ENCODE data around the gene ITPR1. TPM values are rescaled to one million over a fixed set of nuclear protein-coding genes. Genes with fewer than 3 reads are reported as not detected.

ITPR1 gene
- total RNA-seq, 1 experiment from 2014 or later: 11.3 TPM

- H2AFZ ChIP-seq: no peak overlapping the region
- no peaks in the 10 kb centered on the region for H3K36me3 ChIP-seq (ENCODE audit: low read depth)
- no TSS peak for BruUV-seq (replicated peaks)
- H3K4me1 ChIP-seq (replicated peaks; ENCODE audit: insufficient read depth): no peaks in the 10 kb centered on the region
- no peaks in the 10 kb centered on the region for H4K20me1 ChIP-seq (ENCODE audit: insufficient read depth)
- POLR2A ChIA-PET (ENCODE audit: unreplicated experiment): interaction anchor here (0.5 kb wide), 1 partner anchor 178 kb away, joined by 5 read pairs; no protein-coding TSS in a partner anchor
- H3K79me2 ChIP-seq (ENCODE audit: low read depth): no peaks in the 10 kb centered on the region
- H3K27me3 ChIP-seq (ENCODE audit: insufficient read depth, low read depth): no peaks in the 10 kb centered on the region
- no peak overlapping the region for H3K4me2 ChIP-seq
- H3K9me3 ChIP-seq (ENCODE audit: insufficient read depth, low read depth): no peaks in the 10 kb centered on the region
- intact Hi-C loops (cut with micrococcal nuclease; ENCODE audit: unreplicated experiment): no loop called here
- no peak overlapping the region for H3K4me3 ChIP-seq
- H3K27ac ChIP-seq: no peak overlapping the region
- no peak for DNase-seq
- TF ChIP-seq, protein P1, sequence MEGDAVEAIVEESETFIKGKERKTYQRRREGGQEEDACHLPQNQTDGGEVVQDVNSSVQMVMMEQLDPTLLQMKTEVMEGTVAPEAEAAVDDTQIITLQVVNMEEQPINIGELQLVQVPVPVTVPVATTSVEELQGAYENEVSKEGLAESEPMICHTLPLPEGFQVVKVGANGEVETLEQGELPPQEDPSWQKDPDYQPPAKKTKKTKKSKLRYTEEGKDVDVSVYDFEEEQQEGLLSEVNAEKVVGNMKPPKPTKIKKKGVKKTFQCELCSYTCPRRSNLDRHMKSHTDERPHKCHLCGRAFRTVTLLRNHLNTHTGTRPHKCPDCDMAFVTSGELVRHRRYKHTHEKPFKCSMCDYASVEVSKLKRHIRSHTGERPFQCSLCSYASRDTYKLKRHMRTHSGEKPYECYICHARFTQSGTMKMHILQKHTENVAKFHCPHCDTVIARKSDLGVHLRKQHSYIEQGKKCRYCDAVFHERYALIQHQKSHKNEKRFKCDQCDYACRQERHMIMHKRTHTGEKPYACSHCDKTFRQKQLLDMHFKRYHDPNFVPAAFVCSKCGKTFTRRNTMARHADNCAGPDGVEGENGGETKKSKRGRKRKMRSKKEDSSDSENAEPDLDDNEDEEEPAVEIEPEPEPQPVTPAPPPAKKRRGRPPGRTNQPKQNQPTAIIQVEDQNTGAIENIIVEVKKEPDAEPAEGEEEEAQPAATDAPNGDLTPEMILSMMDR (conservative IDR thresholded peaks at IDR 0.05): no peak
- no peak for TF ChIP-seq EZH2 (IDR thresholded peaks at IDR 0.05; ENCODE audit: low read depth)
- H3K9me2 ChIP-seq (ENCODE audit: insufficient read depth): no peaks in the 10 kb centered on the region
- CTCF ChIA-PET: no interaction called here
- no peaks in the 10 kb centered on the region for H3F3A ChIP-seq (ENCODE audit: insufficient read depth, low read depth)
Measured at GRCh38 chr3:4573153-4573552, 80.0 kb downstream of the ITPR1 start.

GRCh38 chr3:4574426-4574965 lies 81.3 kb downstream of the ITPR1 start:
- Histone ChIP-seq H3K9me3 (ENCODE audit: insufficient read depth, low read depth) (no peaks in the 10 kb centered on the region), H3K4me3 (no peak overlapping the region), H3F3A (ENCODE audit: insufficient read depth, low read depth) (no peaks in the 10 kb centered on the region), H3K36me3 (ENCODE audit: low read depth) (no peaks in the 10 kb centered on the region), H3K79me2 (ENCODE audit: low read depth) (no peaks in the 10 kb centered on the region), H3K9me2 (ENCODE audit: insufficient read depth) (no peaks in the 10 kb centered on the region), H4K20me1 (ENCODE audit: insufficient read depth) (no peaks in the 10 kb centered on the region), H3K27ac (no peak overlapping the region), H3K27me3 (ENCODE audit: insufficient read depth, low read depth) (no peaks in the 10 kb centered on the region), H3K4me1 (replicated peaks; ENCODE audit: insufficient read depth) (no peaks in the 10 kb centered on the region), H3K4me2 (no peak overlapping the region), H2AFZ (no peak overlapping the region)
- no peak for DNase-seq
- TF ChIP-seq EZH2 (IDR thresholded peaks at IDR 0.05; ENCODE audit: low read depth): no peak
- TF ChIP-seq, protein P1 (conservative IDR thresholded peaks at IDR 0.05): no peak
- POLR2A ChIA-PET (ENCODE audit: unreplicated experiment): no interaction called here
- CTCF ChIA-PET: no interaction called here
- no TSS peak for BruUV-seq (replicated peaks)
- intact Hi-C loops (cut with micrococcal nuclease; ENCODE audit: unreplicated experiment): no loop called here

GRCh38 chr3:4575381-4575780 lies 82.2 kb downstream of the ITPR1 start:
- Histone ChIP-seq H3F3A (ENCODE audit: insufficient read depth, low read depth) (no peaks in the 10 kb centered on the region), H3K4me1 (replicated peaks; ENCODE audit: insufficient read depth) (no peaks in the 10 kb centered on the region), H3K9me3 (ENCODE audit: insufficient read depth, low read depth) (no peaks in the 10 kb centered on the region), H3K9me2 (ENCODE audit: insufficient read depth) (no peaks in the 10 kb centered on the region), H3K4me2 (no peak overlapping the region), H3K27me3 (ENCODE audit: insufficient read depth, low read depth) (no peaks in the 10 kb centered on the region), H3K27ac (no peak overlapping the region), H3K4me3 (no peak overlapping the region), H3K36me3 (ENCODE audit: low read depth) (no peaks in the 10 kb centered on the region), H4K20me1 (ENCODE audit: insufficient read depth) (no peaks in the 10 kb centered on the region), H3K79me2 (ENCODE audit: low read depth) (no peaks in the 10 kb centered on the region), H2AFZ (no peak overlapping the region)
- intact Hi-C loops (cut with micrococcal nuclease; ENCODE audit: unreplicated experiment): no loop called here
- TF ChIP-seq, protein P1 (conservative IDR thresholded peaks at IDR 0.05): no peak
- TF ChIP-seq EZH2 (IDR thresholded peaks at IDR 0.05; ENCODE audit: low read depth): no peak
- BruUV-seq (replicated peaks): no TSS peak
- no peak for DNase-seq
- CTCF ChIA-PET: no interaction called here
- POLR2A ChIA-PET (ENCODE audit: unreplicated experiment): no interaction called here

Data from PC-9 (cell line).